HG03175 (cell line): ENCODE measurements around the gene DPPA4.
"Not testable (repeated sequence)": the region's sequence is repeated elsewhere in the genome, so short reads cannot be mapped to it uniquely, and the experiment has no call there.

ENCODE experiments used
- ATAC-seq: cut with Tn5 transposase; IDR thresholded peaks from one replicate; pipeline ENCODE4 v1.9.1; 2021; ENCODE audit warnings: mild to moderate bottlenecking, moderate library complexity; ENCODE audit not compliant: unreplicated experiment

The DPPA4 gene

GRCh38 chr3:109337393-109337792, at the start of gene DPPA4:
TSS of gene DPPA4 (minus strand) at chr3:109337546. CDS start at chr3:109337517, 29 bp downstream.
- no peak for ATAC-seq

GRCh38 chr3:109385442-109386318, 48.3 kb upstream of the DPPA4 start:
- ATAC-seq, result no peak

GRCh38 chr3:109384164-109384563, 46.8 kb upstream of the DPPA4 start:
- no peak for ATAC-seq

- ATAC-seq, result no peak
These were observed 45.2 kb upstream of the DPPA4 start for GRCh38 chr3:109382588-109382987.

- no peak for ATAC-seq
These were observed 38.6 kb upstream of the DPPA4 start for GRCh38 chr3:109375975-109376374.

- not testable (repeated sequence) for ATAC-seq
These were observed 37.1 kb upstream of the DPPA4 start for GRCh38 chr3:109374434-109374833.

GRCh38 chr3:109373933-109374332, 36.6 kb upstream of the DPPA4 start:
- no peak for ATAC-seq

GRCh38 chr3:109372639-109373038, 35.3 kb upstream of the DPPA4 start:
- no peak for ATAC-seq

- ATAC-seq, result no peak
These were observed 32.2 kb upstream of the DPPA4 start for GRCh38 chr3:109369510-109369909.

- ATAC-seq, result no peak
These were observed 26.7 kb upstream of the DPPA4 start for GRCh38 chr3:109364088-109364487.

- no peak for ATAC-seq
These were observed 26.3 kb upstream of the DPPA4 start for GRCh38 chr3:109363634-109364033.

- no peak for ATAC-seq
These were observed 25.5 kb upstream of the DPPA4 start for GRCh38 chr3:109362823-109363222.

- ATAC-seq, result not testable (repeated sequence)
These were observed 21.5 kb upstream of the DPPA4 start for GRCh38 chr3:109358809-109359208.

GRCh38 chr3:109356442-109357155, 19.3 kb upstream of the DPPA4 start:
- no peak for ATAC-seq

GRCh38 chr3:109355625-109356441, 18.5 kb upstream of the DPPA4 start:
- ATAC-seq, result no peak

GRCh38 chr3:109353057-109353456, 15.7 kb upstream of the DPPA4 start:
- no peak for ATAC-seq

- ATAC-seq, result no peak
These were observed 13.9 kb upstream of the DPPA4 start for GRCh38 chr3:109351231-109351630.

- no peak for ATAC-seq
These were observed 9.5 kb upstream of the DPPA4 start for GRCh38 chr3:109346770-109347295.

- ATAC-seq, result no peak
These were observed 8.8 kb upstream of the DPPA4 start for GRCh38 chr3:109346099-109346498.

GRCh38 chr3:109339714-109340648, 2.6 kb upstream of the DPPA4 start:
- no peak for ATAC-seq
